ENCODE data around the gene BRD9.
"Not testable (repeated sequence)": the region's sequence is repeated elsewhere in the genome, so short reads cannot be mapped to it uniquely, and the experiment has no call there.

Gene BRD9

DNA sequence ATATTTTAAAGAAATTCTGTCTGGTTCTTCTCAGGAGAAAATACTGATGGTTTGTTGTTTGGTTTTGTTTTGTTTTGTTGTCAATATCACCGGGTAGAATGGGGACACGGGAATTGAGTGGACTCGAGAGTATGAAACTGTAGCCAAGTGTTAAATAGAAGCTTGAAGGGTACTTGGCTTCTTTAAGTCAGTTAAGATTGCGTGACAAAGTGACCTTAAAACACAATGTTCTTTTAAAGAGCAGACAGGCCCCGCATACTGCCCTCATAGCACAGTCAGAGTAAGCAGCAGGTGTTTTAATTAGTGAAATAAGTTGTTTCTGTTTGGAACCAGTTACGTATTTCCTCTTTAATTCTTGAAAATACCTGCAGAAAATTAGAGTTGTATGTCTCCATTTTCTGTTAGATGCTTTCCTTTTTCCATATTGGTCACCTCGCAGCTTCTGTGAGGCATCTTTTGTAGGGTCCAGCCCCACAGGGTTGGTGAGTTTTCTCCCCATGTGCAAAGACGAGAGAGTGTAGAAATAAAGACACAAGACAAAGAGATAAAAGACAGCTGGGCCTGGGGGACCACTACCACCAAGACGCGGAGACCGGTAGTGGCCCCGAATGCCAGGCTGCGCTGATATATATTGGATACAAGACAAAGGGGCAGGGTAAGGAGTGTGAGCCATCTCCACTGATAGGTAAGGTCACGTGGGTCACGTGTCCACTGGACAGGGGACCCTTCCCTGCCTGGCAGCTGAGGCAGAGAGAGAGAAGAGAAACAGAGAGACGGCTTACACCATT, 9.7 kb upstream of the BRD9 start:
- DNase-seq (ENCODE audit: low read depth): no peak

DNA sequence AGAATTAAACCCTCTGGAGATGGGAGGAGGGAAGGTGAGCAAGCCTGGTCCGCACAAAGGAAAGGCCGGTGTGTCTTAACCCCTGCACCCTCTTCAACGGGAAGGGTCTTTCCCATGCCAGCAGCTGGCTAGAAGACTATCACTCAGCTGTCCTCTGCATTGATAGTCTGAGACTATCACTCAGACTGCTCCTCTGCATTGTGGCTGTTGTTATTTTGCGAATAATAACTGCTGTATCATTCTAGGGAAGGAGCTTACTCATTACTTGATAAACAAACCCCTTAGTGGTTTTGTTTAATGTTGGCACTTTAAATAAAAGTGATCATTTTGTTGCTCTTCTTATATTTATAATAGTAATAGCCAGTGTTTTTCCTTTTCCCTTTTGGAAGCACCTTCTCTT, 8.2 kb upstream of the BRD9 start:
- DNase-seq (ENCODE audit: low read depth): no peak

DNA sequence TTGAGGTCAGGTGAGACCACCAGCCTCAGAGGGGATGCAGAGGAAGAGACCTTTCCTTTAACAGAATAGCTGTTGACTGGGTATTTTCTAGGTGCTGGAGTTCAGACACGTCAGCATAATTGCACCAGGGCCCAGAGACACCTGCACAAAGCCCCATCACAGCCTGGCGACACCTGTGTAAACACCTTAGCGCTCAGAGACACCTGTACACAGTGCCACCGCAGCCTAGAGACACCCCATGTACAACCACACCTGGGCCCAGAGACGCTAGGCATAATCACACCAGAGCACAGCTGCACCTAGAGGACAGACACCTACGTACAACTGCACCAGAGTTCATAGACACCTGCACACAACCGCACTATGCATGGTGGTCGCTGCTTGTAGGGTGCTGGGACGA, 1.1 kb upstream of the BRD9 start:
- DNase-seq (ENCODE audit: low read depth): no peak

DNA sequence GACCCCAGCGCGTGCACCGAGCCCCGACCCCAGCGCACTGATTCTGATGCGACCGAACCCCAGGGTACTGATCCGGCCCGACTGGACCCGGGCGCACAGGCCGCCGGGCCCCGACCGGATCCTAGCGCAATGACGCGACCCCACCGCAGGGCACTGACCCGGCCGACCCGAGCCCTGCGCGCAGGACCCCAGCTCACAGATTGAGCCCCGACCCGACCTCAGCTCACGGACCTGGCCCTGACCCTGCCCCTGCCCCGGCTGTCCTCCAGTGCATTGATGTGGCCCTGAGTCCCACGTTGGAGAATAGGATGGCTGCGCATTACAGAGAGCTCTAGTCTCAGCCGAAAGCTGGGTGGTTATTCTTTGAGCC, 521 bp upstream of the BRD9 start:
- DNase-seq (ENCODE audit: low read depth): no peak

DNA sequence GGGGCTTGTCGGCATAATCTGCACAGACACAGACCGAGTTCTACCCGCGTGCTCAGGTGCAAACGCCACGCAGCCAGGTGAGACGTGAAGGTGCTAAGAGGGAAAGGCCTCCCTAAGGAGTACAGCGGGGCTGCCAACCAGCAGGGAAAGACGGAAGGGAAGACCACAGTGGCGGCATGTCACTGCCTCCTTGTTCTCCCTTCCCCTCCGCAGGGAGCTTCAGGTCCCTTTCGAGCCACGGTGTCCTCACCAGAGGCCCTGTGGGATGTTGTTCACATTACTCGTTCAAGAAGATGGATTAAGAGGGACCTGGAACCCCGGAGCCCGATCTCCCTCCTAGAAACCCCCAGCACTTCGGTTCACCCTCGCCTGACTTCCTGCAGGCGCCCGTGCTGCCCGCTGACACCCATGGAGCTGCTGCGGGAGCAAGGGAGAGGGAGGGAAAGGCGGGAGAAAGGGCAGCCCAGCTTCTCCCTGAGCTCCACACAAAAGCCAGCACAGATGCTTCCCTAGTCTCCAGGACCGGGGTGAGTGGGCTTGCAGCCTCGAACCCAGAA, 686 bp downstream of the BRD9 start:
- no peak for DNase-seq (ENCODE audit: low read depth)

DNA sequence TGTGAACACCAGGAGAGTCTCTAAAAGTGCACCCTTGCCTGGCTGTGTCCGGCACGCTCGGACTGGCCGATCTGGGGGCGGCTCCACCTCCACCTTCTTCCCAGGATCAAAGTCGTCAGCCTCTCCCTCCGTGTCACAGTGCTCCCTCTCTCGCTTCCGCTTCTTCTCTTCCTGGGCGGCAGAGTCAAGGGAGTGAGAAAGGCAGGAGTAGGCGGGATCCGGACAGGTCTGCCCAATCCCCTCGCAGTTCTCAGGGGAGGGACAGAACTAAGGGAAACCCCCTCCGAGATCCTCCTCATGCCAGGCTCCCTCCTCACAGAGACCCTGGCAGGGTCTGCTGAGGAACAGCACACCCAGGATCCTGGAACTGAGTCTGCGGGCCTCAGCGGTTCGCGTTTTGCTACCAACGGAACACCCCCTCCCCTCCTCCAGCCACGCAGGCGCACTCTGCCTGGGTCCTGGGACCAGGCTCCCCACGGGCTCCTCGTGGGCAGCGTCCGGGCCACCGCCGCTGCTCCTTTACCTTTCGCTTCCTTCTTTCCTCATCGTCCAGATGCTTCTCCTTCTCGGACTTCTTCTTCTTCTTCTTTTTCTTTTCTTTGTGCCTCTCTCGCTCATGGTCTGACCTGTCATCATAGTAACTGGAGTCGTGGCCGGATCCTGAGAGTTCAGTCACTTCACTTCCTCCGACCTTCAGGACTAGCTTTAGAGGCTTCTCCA, 1.3 kb downstream of the BRD9 start:
- no peak for DNase-seq (ENCODE audit: low read depth)

DNA sequence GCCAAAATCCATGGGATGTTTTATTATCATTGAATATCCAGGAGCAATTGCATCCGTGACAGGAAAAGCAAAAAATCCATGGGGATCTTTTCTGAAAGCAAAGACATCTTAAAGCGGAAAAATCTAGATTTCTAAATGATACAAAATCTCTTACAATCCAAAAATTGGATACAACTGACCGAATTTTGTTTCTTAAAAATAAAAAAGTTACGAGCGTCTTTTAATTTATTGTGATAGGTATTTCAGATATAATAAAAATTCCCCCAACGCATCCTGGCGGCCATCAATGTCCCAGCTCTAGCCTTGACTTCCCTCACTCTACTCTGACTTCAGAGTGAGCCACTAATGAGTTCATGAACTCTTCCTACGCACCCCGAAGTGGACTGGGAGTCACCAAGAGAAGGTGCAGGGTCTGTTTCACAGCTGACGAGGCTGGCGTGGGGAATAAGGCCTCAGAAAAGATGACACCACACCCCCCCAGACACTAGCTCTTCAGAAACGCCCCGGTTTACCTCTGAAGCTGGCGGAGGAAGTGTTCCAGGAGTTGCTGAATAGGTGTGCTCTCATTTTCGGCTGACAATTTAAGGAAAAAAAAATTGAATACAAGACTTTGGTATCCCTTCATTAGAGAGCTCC, 3.4 kb downstream of the BRD9 start:
- DNase-seq (ENCODE audit: low read depth): no peak

DNA sequence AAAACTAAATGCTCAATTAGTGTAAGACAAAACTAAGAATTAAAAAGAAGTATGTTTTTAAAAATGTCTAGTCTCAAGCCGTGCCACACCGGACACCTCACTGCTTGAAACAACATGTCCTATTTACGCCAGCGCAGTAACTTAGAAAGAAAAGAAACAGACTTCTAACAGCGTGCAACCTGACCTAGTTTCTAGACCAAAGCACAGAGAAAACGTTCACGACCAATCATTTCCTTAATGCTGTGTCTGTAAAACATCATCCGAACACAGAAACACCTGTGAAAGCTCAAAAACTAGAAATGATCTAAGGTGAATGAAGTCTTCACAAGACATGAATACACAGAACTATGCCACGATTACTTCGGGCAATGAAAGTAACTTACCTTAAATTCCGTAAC, 4.0 kb downstream of the BRD9 start:
- no peak for DNase-seq (ENCODE audit: low read depth)

DNA sequence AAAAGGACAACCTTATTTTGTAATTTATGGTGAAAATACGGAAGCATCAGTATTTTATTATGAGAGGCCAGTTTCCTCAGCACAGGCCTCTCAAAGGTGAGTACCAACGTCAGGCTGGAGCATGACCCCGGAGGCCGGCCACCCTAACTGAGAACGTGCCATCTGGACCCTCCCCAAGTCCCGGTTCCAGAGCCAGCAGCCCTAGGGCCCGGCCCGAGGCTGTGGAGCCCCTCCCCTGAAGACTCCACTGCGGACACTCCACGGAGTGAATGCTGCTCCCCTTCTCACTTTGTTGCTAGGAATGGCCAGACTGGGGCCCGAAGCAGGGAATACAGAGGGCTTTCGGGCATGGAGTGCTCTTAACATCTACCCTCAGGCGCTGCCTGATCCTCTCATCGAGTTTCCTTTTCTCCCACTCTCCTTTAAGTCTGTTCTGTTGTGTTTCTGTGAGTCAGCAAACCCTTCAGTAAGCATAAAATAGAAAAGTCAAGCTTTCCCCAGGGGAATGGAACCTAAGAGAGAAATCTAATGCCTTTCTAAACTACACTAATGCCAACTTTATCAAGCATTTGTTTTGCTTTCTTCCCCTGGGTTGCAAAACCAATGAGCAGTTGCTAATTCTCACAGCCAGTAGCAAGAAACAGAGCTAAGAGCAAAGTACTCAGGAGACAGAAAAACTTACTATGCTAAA, 4.5 kb downstream of the BRD9 start:
- DNase-seq (ENCODE audit: low read depth): no peak

DNA sequence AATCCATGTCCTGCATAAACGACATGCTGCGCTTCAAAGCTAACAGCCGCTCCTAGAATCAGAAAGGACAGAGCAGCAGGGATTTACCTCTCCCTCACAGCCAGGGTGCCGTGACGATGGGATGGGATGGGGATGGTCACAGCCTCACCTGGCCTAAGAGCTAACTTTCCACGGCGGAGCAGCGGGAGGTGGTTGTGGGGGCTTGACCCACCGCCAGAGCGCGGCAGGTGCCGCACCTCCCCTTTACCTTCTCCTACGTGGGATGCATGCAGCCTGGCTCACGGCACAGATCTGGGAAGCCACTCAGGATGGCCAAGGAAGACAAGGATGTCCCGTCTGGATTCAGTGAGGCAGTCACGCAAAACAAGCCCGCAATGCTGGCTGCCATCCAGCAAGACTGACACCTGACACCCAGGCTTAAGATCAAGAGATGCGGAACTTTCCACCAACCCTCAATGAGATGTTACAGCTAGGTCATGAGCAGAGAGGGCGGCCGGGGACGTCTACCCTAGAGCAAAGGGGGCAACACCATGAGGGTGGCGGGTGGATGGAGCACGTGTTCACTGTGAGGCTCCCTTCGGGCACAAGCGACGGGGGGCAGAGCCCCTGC, 5.8 kb downstream of the BRD9 start:
- DNase-seq (ENCODE audit: low read depth): no peak

DNA sequence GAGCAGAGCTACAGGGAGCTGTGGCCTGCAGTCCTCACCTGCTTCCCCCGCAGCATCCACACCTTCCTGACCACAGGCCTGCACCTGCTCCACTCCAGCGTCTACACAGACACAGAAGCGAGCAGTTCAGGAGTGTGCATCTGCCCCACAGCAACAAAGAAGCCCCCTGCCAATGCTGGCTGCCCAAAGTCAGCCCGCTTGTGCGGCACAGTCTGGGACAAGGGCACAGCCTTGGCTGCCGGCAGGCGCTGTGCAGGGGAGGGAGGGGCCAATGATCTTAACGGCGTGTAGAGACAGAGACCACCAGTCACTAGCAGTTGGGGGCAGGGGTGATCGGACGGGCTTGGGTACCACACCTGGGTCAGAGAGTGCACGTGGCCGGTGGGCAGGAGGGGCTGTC, 6.6 kb downstream of the BRD9 start:
- no peak for DNase-seq (ENCODE audit: low read depth)

DNA sequence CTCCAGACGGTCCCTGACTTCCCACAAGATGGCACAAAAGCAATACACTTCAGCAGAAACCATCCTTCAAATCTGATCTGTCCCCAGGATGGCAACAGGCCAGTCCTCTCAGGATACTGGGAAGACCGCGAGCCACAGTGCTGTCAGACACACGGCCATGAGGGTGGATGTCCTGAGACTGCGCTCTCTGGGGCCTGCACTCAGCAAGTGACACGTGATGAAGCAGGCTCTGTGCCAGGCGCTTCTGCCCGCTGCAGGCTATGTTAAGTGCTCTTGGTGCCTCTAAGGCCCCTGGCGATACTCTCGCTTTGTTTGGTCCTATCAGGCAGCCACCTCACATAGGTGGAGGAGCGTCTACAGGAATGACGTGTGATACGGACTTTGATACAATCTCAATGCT, 7.1 kb downstream of the BRD9 start:
- no peak for DNase-seq (ENCODE audit: low read depth)

DNA sequence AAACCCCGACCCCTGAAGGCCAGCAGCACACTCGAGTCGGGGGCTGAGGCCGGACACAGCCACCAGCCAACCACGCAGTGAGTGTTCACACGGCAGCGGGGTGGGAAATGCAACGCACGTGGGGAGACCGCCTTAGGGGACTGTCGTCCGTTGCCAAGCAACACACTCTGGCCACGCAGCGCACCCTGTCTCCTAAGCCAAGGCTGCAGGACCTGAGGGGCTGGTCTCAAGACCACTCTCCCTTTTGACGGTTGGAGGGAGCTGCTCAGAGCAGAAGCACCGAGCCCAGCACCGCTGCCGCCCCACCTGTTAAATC, 7.5 kb downstream of the BRD9 start:
- DNase-seq (ENCODE audit: low read depth): no peak

DNA sequence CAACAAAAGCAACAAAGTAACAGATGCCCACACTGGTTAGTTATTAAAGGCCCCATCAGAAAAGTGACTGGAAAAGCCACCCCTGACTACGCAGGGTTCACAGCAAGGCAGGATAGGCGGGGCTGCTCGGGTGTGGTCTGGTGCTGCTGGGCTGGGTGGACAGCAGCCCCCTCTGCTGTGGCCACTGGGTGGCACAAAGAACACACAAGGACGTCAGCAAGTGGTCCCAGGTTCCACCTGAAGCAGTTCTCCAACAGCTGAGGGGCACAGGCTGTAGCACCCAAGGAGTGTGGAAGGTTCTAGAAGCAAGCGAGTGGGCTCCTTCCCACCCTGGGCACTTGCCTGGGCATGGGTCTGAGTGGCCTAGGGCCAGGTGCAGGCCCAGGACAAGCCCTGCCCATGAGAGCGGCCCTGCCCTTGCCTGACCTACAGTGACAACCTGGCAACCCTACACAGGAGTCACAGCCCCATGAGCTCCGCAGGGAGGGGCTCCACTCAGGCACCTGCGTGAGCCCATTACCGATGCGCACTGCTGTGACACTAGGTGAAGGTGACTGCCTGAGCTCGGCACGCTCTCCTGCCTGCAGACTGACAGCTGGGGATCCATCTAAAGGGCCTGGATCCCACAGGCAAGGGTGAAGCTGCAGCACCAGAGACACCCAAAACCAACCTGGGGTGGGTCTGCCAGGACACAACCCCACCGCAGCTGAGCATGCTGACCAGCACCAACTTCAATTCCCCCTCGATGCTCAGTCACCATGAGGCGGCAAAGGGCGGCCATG, 8.1 kb downstream of the BRD9 start:
- no peak for DNase-seq (ENCODE audit: low read depth)

DNA sequence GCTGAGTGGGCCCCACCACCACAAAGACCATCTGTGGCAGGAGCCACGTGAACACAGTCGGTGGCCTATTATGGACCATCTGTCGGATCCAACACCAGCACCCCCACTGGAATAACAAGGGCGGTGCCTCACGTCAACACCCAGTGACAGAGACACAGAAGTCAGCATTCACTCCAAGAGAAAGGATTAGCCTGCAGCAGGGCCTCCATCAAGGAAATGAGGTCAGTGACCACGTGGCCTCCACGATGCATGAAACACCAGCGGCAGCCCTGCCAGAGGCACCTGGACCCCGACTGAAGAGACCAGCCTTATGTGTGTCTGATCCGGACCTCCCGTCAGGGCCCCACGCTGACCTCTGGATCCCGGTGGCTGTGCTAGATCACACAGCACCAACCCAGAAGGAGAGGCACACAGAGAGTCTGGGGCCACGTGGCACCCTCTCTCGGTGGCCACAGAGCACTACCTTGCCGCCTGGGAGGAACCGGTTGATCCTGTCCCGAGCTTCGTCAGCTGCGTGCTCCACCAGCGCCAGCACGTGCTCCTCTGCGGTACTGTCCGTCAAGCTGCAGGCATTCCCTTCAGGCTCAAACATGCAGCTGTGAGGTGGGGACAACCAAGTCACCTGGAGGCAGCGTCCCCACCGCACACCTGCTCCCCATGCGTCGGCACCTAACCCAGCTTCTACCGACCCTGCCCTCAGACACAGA, 9.0 kb downstream of the BRD9 start:
- no peak for DNase-seq (ENCODE audit: low read depth)

DNA sequence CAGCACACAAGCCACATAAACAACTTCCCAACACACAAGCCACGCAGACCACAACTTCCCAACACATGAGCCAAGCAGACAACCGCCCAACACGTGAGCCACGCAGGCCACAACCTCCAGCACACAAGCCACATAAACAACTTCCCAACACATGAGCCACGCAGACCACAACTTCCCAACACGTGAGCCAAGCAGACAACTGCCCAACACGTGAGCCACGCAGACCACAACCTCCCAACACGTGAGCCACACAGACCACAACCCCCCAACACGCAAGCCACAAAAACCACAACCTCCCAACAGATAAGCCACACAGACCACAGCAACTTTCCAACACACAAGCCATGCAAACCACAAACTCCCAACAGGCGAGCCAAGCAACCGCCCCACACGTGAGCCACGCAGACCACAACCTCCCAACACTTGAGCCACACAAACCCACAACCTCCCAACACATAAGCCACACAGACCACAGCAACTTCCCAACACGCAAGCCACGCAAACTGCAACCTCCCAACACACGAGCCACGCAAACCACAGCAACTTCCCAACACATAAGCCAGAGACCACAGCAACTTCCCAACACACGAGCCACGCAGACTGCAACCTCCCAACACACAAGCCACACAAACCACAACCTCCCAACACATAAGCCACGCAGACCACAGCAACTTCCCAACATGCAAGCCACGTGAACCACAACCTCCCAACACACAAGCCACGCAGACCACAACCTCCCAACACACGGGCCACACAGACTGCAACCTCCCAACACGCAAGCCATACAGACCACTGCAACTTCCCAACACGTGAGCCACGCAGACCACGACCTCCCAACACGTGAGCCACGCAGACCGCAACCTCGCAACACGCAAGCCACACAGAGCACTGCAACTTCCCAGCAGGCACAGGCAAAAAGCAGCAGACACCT, 10.1 kb downstream of the BRD9 start:
- DNase-seq (ENCODE audit: low read depth): no peak

DNA sequence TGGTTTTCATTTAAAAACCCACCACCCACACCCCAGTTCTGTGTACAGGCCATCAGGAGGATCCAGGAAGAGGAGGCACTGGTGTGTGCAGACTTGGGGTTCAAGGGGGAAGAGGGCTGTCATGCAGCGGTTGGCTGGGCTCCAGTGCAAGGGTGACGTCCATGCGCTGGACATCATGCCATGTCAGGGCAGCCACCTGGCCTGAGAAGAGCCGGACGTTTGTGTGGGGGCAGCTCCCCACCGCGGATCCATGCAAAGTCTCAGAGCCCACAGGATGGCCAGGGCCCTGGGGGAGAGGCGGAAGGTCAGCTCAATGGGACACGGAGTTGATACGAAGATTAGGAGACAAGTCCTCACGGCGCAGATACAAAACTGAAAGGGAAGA, 11.1 kb downstream of the BRD9 start:
- no peak for DNase-seq (ENCODE audit: low read depth)

DNA sequence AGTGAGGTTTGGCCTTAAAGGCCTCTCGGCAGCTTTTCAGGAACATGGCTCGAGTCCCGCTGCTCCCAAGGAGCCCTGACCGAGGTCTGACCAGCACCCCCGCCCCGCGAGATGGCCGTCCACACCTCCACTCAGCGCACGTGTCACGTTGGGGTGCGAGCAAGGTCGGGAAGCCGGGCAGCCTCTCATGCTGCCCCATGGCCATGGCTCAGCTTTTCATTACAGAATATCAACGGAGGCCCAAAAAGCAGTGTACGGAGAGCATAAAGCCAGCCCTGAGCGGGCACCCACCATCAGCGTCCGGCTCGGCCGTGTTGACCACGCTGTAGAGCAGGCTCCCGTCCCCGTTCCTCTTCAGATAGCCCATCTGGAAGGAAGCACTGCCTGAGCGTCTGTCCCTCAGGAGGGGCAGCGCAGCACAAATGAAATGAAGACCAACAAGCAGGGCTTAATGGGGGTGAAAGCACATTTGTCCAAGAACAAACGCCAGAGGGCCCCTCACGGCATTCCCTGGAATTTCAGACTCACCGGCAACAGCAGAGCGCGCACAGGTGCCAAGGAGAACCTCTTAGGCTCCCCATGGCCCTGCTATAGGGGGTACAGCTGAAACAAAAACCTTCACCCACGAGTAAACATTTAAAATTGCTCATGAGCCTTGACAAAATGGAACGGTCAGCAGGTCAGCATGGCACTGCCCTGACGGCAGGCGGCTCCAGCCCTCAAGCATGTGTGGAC, 11.6 kb downstream of the BRD9 start:
- no peak for DNase-seq (ENCODE audit: low read depth)

DNA sequence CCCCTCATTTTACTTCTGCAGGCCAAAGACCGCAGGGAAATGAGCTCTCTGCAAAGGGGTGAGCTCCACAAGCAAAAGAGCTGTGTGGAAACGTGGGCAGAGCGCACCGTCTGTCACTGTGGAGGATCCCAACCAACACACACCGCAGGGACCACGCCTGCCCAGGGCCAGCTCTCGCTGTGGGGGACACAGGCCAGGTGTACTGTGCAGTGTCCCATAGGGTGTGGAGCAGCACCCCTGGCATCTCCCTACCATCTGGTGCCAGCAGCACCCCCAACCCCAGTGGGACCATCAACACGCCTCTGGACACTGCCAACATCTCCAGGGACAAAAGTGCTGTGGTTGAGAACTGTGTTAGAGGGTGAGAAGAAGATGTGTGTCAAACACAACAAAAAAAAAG, 13.9 kb downstream of the BRD9 start:
- DNase-seq (ENCODE audit: low read depth): not testable (repeated sequence)

Data from activated gamma-delta T cell treated with anti-CD3 and anti-CD28 coated beads, Interleukin-2, amount 50 U/mL, for 16 hours (primary cell).